Umbilical cord (tissue), 2 donors: ENCODE measurements around the gene BEND4. TPM values are rescaled to one million over a fixed set of nuclear protein-coding genes. Genes with fewer than 3 reads are reported as not detected.

Experiments
- DNase-seq: peaks from one replicate; pipeline ENCODE4 v3.0.0-alpha.2; 2015; ENCODE audit warnings: low spot score
- total RNA-seq: library from RNA; depleted of rRNA; stranded (reverse); fragments of >200 nt; gene quantifications from one replicate; pipeline ENCODE4 v1.2.3, GENCODE V29; 2014; ENCODE audit warnings: low replicate concordance; ENCODE audit not compliant: insufficient read depth

Gene BEND4
- total RNA-seq, 1 donor from 2014 or later = 1.4 TPM

DNA sequence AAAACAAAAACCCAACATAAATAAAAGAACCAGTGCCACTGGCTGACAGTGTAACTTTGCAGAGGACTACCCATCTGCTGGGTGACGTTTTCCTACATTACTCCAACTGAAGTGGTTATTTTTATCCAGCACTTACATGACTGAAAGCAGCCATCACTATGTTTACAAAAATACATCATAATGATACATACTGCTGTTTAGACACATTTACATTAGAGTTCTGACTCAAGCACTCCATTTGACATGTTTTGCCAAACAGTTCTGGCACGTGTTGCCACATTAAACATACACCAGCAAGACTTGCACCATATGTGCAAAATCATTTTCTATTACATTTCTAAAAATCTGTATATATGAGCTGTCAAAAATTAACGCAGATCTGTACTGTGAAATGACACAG lies 39.6 kb downstream of the BEND4 start:
- no peak for DNase-seq

DNA sequence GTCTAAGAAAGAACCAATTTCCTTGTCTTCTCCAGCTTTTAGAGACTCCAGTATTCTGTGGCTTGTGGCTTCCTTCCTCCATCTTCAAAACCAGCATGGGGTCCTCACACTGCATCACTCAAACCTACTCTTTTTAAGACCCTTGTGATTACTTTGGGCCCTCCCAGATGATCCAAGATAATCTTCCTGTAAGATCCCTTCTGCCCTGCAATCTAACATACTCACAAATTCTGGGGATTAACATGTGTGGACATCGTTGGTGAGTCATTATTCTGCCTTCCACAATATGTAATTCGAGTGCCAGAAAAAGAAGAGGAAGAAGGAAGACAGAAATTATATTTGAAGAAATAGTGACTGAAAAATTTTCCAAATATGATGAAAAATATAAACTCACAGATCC lies 47.9 kb downstream of the BEND4 start:
- DNase-seq = peak; percentile 52

DNA sequence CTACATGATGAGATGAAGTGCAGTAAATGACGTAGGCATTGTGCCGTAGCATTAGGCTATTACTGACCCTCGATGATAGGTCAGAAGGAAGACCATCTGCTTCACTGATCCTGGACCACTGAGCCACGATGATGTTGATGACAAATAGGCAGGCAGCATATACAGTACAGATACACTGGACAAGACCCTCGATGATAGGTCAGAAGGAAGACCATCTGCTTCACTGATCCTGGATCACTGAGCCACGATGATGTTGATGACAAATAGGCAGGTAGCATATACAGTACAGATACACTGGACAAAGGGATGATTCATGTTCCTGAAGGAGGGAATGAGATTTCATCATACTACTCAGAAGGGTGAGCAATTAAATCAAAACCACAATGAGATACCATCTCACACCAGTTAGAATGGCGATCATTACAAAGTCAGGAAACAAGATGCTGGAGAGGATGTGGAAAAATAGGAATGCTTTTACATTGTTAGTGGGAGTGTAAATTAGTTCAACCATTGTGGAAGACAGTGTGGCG lies 50.9 kb downstream of the BEND4 start:
- DNase-seq = no peak

DNA sequence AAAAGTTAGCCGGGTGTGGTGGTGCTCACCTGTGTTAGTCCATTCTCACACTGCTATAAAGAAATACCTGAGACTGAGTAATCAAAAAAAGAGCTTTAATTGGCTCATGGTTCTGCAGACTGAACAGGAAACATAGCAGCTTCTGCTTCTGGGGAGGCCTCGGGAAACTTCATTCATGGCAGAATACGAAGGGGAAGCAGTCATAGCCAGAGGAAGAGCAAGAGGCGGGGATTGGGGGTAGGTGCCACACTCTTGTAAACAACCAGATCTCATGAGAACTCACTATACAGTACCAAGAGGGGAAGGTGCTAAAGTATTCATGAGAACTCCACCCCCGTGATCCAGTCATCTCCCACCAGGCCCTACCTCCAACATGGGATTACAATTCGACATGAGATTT lies 64.1 kb downstream of the BEND4 start:
- no peak for DNase-seq

DNA sequence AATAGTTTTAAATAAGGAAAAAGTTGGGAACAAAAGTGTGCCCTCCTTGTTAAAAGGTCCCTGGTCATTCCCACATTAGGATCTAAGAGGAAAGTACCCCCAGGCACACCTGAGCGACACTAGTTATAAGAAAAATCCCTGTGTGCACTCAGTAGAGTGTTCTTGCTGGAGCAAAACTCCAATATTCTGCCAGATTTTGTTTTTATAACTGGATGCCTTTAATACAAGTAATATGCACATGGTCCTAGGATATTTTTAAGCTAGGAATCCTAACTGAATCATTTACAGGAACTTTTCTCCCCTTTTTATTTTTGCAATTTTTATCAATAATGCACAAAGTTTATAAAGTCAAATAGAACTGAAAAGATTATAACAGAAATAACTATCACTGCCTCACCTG lies 68.6 kb downstream of the BEND4 start:
- DNase-seq = no peak

DNA sequence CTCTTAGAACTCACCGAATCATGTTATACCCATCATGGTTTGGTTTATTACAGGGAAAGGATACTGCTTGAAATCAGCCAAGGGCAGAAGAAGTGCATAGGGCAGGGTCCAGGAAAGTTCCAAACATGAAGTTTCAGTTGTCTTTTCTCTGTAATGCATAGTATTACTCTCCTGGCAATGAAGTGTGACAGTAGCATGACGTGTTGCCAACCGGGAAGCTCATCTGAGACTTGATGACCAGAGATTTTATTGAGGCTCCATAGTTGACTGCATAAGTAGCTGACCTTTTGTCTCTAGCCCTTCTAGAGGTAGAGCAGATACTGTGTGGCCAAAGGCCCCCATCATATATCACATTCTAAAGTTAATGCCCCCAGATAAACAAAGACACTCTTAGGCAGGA lies 72.1 kb downstream of the BEND4 start:
- DNase-seq = no peak

GRCh38 chr4:42078184-42078801 lies 74.2 kb downstream of the BEND4 start:
- DNase-seq = no peak

GRCh38 chr4:42074294-42074693 lies 78.2 kb downstream of the BEND4 start:
- no peak for DNase-seq

DNA sequence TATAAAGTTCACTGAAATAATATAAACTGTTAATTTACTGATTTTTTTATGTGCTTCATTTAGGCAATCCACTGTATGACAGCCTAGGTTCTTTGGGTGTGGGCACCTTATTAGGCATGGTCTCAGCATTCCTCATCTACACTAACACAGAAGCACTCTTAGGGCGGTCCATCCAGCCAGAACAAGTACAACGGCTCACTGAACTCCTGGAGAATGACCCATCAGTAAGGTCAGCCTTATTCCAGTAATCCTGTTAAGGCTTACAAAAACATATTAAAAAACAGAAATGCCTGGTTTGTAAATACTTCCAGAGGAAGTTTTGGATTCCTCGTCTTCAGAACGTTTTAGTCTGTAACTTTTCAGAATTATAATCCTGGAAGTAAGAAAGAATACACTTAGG lies 82.0 kb downstream of the BEND4 start:
- no peak for DNase-seq

- DNase-seq = no peak
Measured at GRCh38 chr4:42067264-42067663, 85.2 kb downstream of the BEND4 start.

DNA sequence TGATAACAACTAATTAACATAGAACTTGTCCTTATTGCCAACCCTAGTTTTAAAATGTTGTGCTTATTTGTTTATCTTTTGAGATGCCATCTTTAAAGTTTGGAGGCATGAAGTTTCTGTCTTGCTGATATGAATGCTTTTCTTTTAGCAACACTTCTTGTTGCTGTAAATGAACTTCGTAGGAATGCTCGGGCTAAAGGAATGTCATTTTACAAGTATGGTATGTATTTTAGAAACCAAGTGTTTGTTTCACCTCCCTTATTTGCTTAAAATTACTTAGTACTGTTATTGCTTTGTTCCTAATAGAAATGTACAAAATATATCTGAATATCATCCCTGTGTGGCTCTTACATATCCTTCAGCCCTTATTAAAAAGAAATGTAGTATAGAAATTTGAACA lies 86.1 kb downstream of the BEND4 start:
- no peak for DNase-seq

Other genes with a start within 250 kb of the BEND4 start
- 30.1 TPM for gene TMEM33, start 217.2 kb downstream of the BEND4 start, total RNA-seq
- gene DCAF4L1, start 170.9 kb downstream of the BEND4 start, total RNA-seq = 1.7 TPM
- gene SLC30A9, start 162.1 kb downstream of the BEND4 start, total RNA-seq = 54.4 TPM
- gene SHISA3, start 244.8 kb upstream of the BEND4 start, total RNA-seq = 0.48 TPM